ENCODE data around the gene TAS2R50.

- TF ChIP-seq POLR2A (IDR thresholded peaks at IDR 0.05) (no peak), CTCF (IDR thresholded peaks at IDR 0.05) (no peak)
Observed at GRCh38 chr12:10936506-10936905, 50.2 kb downstream of the TAS2R50 start.
